ENCODE measurements around the gene ISG20. TPM values are rescaled to one million over a fixed set of nuclear protein-coding genes. Genes with fewer than 3 reads are reported as not detected.
"Not testable (repeated sequence)": the region's sequence is repeated elsewhere in the genome, so short reads cannot be mapped to it uniquely, and the experiment has no call there.

The ISG20 gene
- total RNA-seq, 1 experiment from 2014 or later = 6.4 TPM

GRCh38 chr15:88637436-88637835 is 1.4 kb upstream of the ISG20 start:
- Histone ChIP-seq H3K9me3 (no peaks in the 10 kb centered on the region), H3K4me3 (ENCODE audit: low read depth, low read length) (no peak overlapping the region), H3K27me3 (replicated peaks; ENCODE audit: control insufficient read depth, insufficient read depth, low read length) (no peaks in the 10 kb centered on the region), H3K4me1 (peaks cover 33% of the 10 kb centered on the region), H3K36me3 (ENCODE audit: control insufficient read depth, insufficient read depth, low read length) (no peaks in the 10 kb centered on the region; the same call in 1 of the 2 replicates)
- H3K36me3 Mint-ChIP-seq (ENCODE audit: insufficient read depth, unreplicated experiment) = peaks cover 28% of the 10 kb centered on the region
- intact Hi-C loops (cut with micrococcal nuclease; ENCODE audit: unreplicated experiment) = no loop called here
- POLR2A ChIA-PET = interaction anchor here (1.8 kb wide), 1 partner anchor 16 kb away, joined by 14 read pairs; the partner anchor contains the start of gene AEN
- CTCF ChIA-PET = interaction anchor here (1.2 to 1.8 kb wide), 3 partner anchors 13 to 170 kb away, joined by 6 to 26 read pairs (median 7); partner anchors contain the start of genes MRPL46 and MRPS11
- DNase-seq = no peak
- peak overlapping the region; percentile 83 for H3K4me3 Mint-ChIP-seq (ENCODE audit: unreplicated experiment)
- peaks cover 31% of the 10 kb centered on the region for H3K4me1 Mint-ChIP-seq (ENCODE audit: low read depth, unreplicated experiment)
- no peaks in the 10 kb centered on the region for H3K9me3 Mint-ChIP-seq (ENCODE audit: unreplicated experiment)
- no peaks in the 10 kb centered on the region for H3K27me3 Mint-ChIP-seq (ENCODE audit: insufficient read depth, unreplicated experiment)
- no TSS peak for BruUV-seq (replicated peaks)
- H3K27ac Mint-ChIP-seq (ENCODE audit: unreplicated experiment) = peak overlapping the region; percentile 95
- TF ChIP-seq CTCF (IDR thresholded peaks at IDR 0.05; ENCODE audit: insufficient read depth in 1 of 2, low read depth in 1 of 2, low read length in 1 of 2, severe bottlenecking in 1 of 2, unreplicated experiment in 1 of 2) = no peak

- POLR2A ChIA-PET = interaction anchor here (0.6 to 1.8 kb wide), 7 partner anchors 13 to 483 kb away, joined by 3 to 14 read pairs (median 6); partner anchors contain the start of genes AEN, MRPL46 and MRPS11
- no peak for TF ChIP-seq CTCF (IDR thresholded peaks at IDR 0.05; ENCODE audit: insufficient read depth in 1 of 2, low read depth in 1 of 2, low read length in 1 of 2, severe bottlenecking in 1 of 2, unreplicated experiment in 1 of 2)
- peak; percentile 47 to 65 for DNase-seq
- Mint-ChIP-seq H3K9me3 (ENCODE audit: unreplicated experiment) (no peaks in the 10 kb centered on the region), H3K27ac (ENCODE audit: unreplicated experiment) (peak overlapping the region; percentile 95), H3K27me3 (ENCODE audit: insufficient read depth, unreplicated experiment) (no peaks in the 10 kb centered on the region), H3K4me3 (ENCODE audit: unreplicated experiment) (peak overlapping the region; percentile 83), H3K36me3 (ENCODE audit: insufficient read depth, unreplicated experiment) (peaks cover 28% of the 10 kb centered on the region), H3K4me1 (ENCODE audit: low read depth, unreplicated experiment) (peaks cover 31% of the 10 kb centered on the region)
- H3K4me3 ChIP-seq (ENCODE audit: low read depth, low read length) = peak overlapping the region; percentile 24
- TSS peak; percentile 95 for BruUV-seq (replicated peaks)
- no peaks in the 10 kb centered on the region for H3K9me3 ChIP-seq
- intact Hi-C loops (cut with micrococcal nuclease; ENCODE audit: unreplicated experiment) = loop anchor here (1.0 kb wide), 1 partner anchor 17 kb away; the partner anchor contains the start of gene AEN
- H3K36me3 ChIP-seq (ENCODE audit: control insufficient read depth, insufficient read depth, low read length) = no peaks in the 10 kb centered on the region; the same call in 1 of the 2 replicates
- H3K4me1 ChIP-seq = peaks cover 33% of the 10 kb centered on the region
- CTCF ChIA-PET = interaction anchor here (0.5 to 1.8 kb wide), 14 partner anchors 14 to 306 kb away, joined by 3 to 26 read pairs (median 4); partner anchors contain the start of genes AEN, MRPL46 and MRPS11
- no peaks in the 10 kb centered on the region for H3K27me3 ChIP-seq (replicated peaks; ENCODE audit: control insufficient read depth, insufficient read depth, low read length)
Observed at GRCh38 chr15:88637841-88638625, 783 bp upstream of the ISG20 start.

GRCh38 chr15:88641959-88642452 is 3.2 kb downstream of the ISG20 start:
- ChIA-PET POLR2A (no interaction called here), CTCF (interaction anchor here (0.6 to 0.8 kb wide), 4 partner anchors 17 to 263 kb away, joined by 3 to 4 read pairs (median 3); no protein-coding TSS in a partner anchor)
- no TSS peak for BruUV-seq (replicated peaks)
- no peak for DNase-seq
- intact Hi-C loops (cut with micrococcal nuclease; ENCODE audit: unreplicated experiment) = no loop called here
- Mint-ChIP-seq H3K4me1 (ENCODE audit: low read depth, unreplicated experiment) (peaks cover 21% of the 10 kb centered on the region), H3K27ac (ENCODE audit: unreplicated experiment) (no peak overlapping the region), H3K9me3 (ENCODE audit: unreplicated experiment) (no peaks in the 10 kb centered on the region), H3K27me3 (ENCODE audit: insufficient read depth, unreplicated experiment) (no peaks in the 10 kb centered on the region), H3K4me3 (ENCODE audit: unreplicated experiment) (no peak overlapping the region), H3K36me3 (ENCODE audit: insufficient read depth, unreplicated experiment) (peaks cover 16% of the 10 kb centered on the region)
- Histone ChIP-seq H3K36me3 (ENCODE audit: control insufficient read depth, insufficient read depth, low read length) (no peaks in the 10 kb centered on the region), H3K4me1 (peaks cover 23% of the 10 kb centered on the region), H3K27me3 (replicated peaks; ENCODE audit: control insufficient read depth, insufficient read depth, low read length) (no peaks in the 10 kb centered on the region), H3K9me3 (no peaks in the 10 kb centered on the region), H3K4me3 (ENCODE audit: low read depth, low read length) (no peak overlapping the region)
- TF ChIP-seq CTCF (IDR thresholded peaks at IDR 0.05; ENCODE audit: insufficient read depth in 1 of 2, low read depth in 1 of 2, low read length in 1 of 2, severe bottlenecking in 1 of 2, unreplicated experiment in 1 of 2) = no peak

- H3K27ac Mint-ChIP-seq (ENCODE audit: unreplicated experiment); intact Hi-C loops (cut with micrococcal nuclease; ENCODE audit: unreplicated experiment); H3K4me3 Mint-ChIP-seq (ENCODE audit: unreplicated experiment); H3K9me3 ChIP-seq; H3K27me3 Mint-ChIP-seq (ENCODE audit: insufficient read depth, unreplicated experiment); H3K9me3 Mint-ChIP-seq (ENCODE audit: unreplicated experiment); H3K4me3 ChIP-seq (ENCODE audit: low read depth, low read length); H3K27me3 ChIP-seq (replicated peaks; ENCODE audit: control insufficient read depth, insufficient read depth, low read length); H3K36me3 ChIP-seq (ENCODE audit: control insufficient read depth, insufficient read depth, low read length); BruUV-seq (replicated peaks); POLR2A ChIA-PET; DNase-seq: not testable (repeated sequence)
- Mint-ChIP-seq H3K36me3 (ENCODE audit: insufficient read depth, unreplicated experiment) (peaks cover 16% of the 10 kb centered on the region), H3K4me1 (ENCODE audit: low read depth, unreplicated experiment) (peaks cover 16% of the 10 kb centered on the region)
- CTCF ChIA-PET = interaction anchor here (0.8 kb wide), 1 partner anchor 263 kb away, joined by 3 read pairs; no protein-coding TSS in a partner anchor
- peaks cover 20% of the 10 kb centered on the region for H3K4me1 ChIP-seq
Observed at GRCh38 chr15:88642514-88642913, 3.7 kb downstream of the ISG20 start.
